Colon (tissue), 2 donors: ENCODE results near the gene CLPX.
"Not testable (repeated sequence)": the region's sequence is repeated elsewhere in the genome, so short reads cannot be mapped to it uniquely, and the experiment has no call there.

ENCODE experiments used
- FAIRE-seq: peaks from 2 replicates; lab custom pipeline; 2012; peaks lifted over from hg19 to GRCh38; lab: Jason Lieb, UNC
- donor health status: control.
- donor health status: control.

Gene CLPX

DNA sequence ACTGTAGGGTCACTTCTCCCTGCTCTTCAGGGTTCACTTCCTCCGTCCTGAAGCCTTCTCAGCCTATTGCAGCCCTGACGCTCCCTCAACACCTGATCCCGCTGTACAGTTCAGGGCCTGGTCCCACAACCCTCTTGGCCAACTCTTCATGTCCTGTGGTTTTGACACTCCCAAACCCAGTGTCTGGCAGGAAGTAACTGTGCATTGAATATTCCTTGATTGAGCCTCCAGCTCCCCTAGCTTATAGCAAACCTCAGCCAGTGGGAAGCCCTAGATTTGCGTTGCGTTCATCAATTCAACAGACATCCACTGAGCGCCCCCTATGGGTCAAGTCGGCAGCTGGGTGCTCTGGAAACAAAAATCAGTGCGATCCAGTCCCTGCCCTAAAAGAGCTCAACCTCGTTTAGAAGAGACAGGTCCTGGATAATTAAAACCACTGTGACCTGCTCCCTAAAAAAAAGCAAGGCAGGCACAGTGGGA is 83.7 kb downstream of the CLPX start:
- no peak for FAIRE-seq

DNA sequence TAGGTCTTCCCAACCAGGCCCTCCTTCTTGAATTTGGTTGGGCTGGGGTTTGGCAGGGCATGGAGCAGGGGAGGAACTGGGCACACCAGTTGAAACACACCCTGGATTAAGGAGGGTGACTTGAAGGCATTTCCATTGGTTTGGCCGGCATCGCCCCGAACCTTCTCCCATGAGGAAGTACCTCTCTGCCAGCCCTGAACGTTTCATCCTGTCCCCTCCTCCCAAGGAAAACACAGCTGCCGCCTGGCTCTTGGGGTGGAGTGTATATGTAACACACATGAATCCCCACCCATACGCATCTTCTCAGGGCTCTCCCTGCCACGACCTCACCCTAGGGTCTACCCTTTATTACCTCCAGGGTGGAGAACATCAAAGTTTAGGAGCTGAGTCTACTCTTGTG is 84.7 kb downstream of the CLPX start:
- no peak for FAIRE-seq

DNA sequence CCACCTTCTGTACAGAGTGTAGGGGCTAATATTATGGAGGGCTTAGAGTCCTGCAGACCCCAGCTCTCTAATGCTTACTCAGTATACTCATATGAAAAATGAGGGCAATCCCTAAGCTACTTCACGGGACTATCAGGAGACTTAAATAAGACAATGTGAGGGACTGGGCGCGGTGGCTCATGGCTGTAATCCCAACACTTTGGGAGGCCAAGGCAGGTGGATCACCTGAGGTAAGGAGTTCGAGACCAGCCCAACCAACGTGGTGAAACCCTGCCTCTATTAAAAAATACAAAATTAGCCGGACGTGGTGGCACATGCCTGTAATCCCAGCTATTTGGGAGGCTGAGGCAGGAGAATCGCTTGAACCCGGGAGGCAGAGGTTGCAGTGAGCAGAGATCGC is 85.3 kb downstream of the CLPX start:
- FAIRE-seq = not testable (repeated sequence)

DNA sequence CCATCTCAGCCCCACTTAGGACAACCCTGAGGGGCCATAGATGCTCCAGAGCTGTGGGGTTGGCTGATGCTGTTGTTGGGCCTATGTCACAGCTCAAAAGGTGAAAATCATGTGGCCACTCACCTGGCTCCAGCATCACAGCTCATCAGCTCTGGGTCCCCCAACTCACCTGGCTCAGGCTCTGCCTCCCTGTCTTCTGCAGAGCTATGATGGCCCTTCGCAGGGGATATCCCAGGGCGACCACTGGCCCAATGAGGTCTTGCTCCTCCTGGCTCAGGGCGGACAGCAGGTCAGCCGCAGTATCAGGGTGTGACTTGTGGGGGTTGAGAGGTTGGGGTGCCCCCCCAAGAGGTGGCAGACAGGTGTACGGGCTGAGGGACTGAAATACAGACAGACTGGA is 85.8 kb downstream of the CLPX start:
- FAIRE-seq = no peak
